ENCODE results near the gene MCUR1. TPM values are rescaled to one million over a fixed set of nuclear protein-coding genes. Genes with fewer than 3 reads are reported as not detected.

Gene MCUR1
- total RNA-seq, 1 experiment from 2014 or later, result 35.4 TPM

- Histone ChIP-seq H3K9me3 (ENCODE audit: control insufficient read depth, low read depth, low read length) (no peaks in the 10 kb centered on the region), H2BK5ac (ENCODE audit: insufficient read length, low read length) (no peak overlapping the region), H3K23me2 (ENCODE audit: insufficient read length, low read depth, low read length, poor library complexity, severe bottlenecking) (peaks cover 3% of the 10 kb centered on the region), H2BK20ac (ENCODE audit: low read depth, low read length, poor library complexity, severe bottlenecking) (no peak overlapping the region), H3K56ac (ENCODE audit: insufficient read length, low read depth, low read length) (no peak overlapping the region), H2AFZ (ENCODE audit: low read length) (no peak overlapping the region), H4K20me1 (ENCODE audit: control insufficient read depth, insufficient read depth, insufficient read length) (no peaks in the 10 kb centered on the region), H3K4me1 (ENCODE audit: insufficient read depth, low read length) (peaks cover 2% of the 10 kb centered on the region; the same call in 1 of the 2 replicates), H3K79me1 (ENCODE audit: insufficient read depth, low read depth, low read length, poor library complexity, severe bottlenecking) (no peaks in the 10 kb centered on the region), H3K9ac (ENCODE audit: extremely low read depth, insufficient read length, low read length) (no peak overlapping the region), H3K18ac (ENCODE audit: insufficient read length, low read depth, low read length) (no peak overlapping the region), H4K91ac (ENCODE audit: insufficient read length, low read depth, low read length) (no peak overlapping the region), H2AK5ac (ENCODE audit: insufficient read length, low read length) (no peak overlapping the region), H3K27ac (ENCODE audit: insufficient read length, low read depth, low read length) (no peak overlapping the region), H4K8ac (replicated peaks; ENCODE audit: insufficient read length, low read depth, low read length) (no peak overlapping the region), H3K27me3 (ENCODE audit: insufficient read depth, low read length) (no peaks in the 10 kb centered on the region), H3K79me2 (ENCODE audit: insufficient read depth, low read length) (peaks cover 15% of the 10 kb centered on the region; the same call in 1 of the 2 replicates), H2BK15ac (ENCODE audit: low read depth, low read length) (no peak overlapping the region), H3K23ac (ENCODE audit: insufficient read length, low read depth, low read length) (no peak overlapping the region), H3K4ac (ENCODE audit: low read depth, low read length) (no peak overlapping the region), H4K5ac (ENCODE audit: insufficient read length, low read depth, low read length) (no peak overlapping the region), H3K4me2 (ENCODE audit: insufficient read depth, insufficient read length, low read length) (no peak overlapping the region), H3T11ph (ENCODE audit: low read length) (no peak overlapping the region), H3K14ac (ENCODE audit: insufficient read depth, low read length) (no peak overlapping the region), H2BK120ac (ENCODE audit: low read depth, low read length, poor library complexity, severe bottlenecking) (no peak overlapping the region), H2BK12ac (ENCODE audit: insufficient read length, low read depth, low read length) (no peak overlapping the region)
- Mint-ChIP-seq H3K27ac (0 out of 7 replicates have a peak overlapping the region, but pooled peaks of 1 of the 3 experiments have one; percentile 42), H3K9me3 (no peaks in the 10 kb centered on the region), H3K4me3 (no peak overlapping the region), H3K36me3 (ENCODE audit: insufficient read depth in 1 of 3, low read depth in 3 of 3) (peaks cover 0 to 17% (median 16%) of the 10 kb centered on the region in 3 experiments; a peak in 3 of 7 replicates), H3K27me3 (ENCODE audit: low read depth) (peaks cover 2% of the 10 kb centered on the region; the same call in 1 of the 2 replicates), H3K4me1 (peaks cover 28 to 30% of the 10 kb centered on the region in 2 experiments)
- no peak for TF ChIP-seq CTCF (conservative IDR thresholded peaks at IDR 0.05)
- WGBS (ENCODE audit: extremely low coverage, insufficient read length, low lambda C conversion rate), result no CpG with 5 or more reads among the region's 3 CpGs
- DNase-seq, result no peak
Observed at GRCh38 chr6:13810688-13811446, 3.5 kb downstream of the MCUR1 start.
